Measurements from ENCODE around the gene MRPS35.

GRCh38 chr12:27680619-27681018 is 30.0 kb upstream of the MRPS35 start:
- TF ChIP-seq CTCF (IDR thresholded peaks at IDR 0.05; ENCODE audit: low read depth, low read length, poor library complexity, severe bottlenecking) (no peak), EZH2phosphoT487 (IDR thresholded peaks at IDR 0.05; ENCODE audit: borderline replicate concordance, low read length) (no peak)
